B cell (primary cell): ENCODE results near the gene GPX7. TPM values are rescaled to one million over a fixed set of nuclear protein-coding genes. Genes with fewer than 3 reads are reported as not detected.

Source experiments
- ATAC-seq: fragments of 200-7000 bp; cut with Tn5 transposase; one replicate; pipeline ENCODE4 v1.10.0; 2021; ENCODE audit warnings: low read depth, mild to moderate bottlenecking, moderate number of reproducible peaks, moderate library complexity
- CTCF ChIA-PET: fragments of 350-600 bp; sonication (Branson Sonifier 250); formaldehyde crosslinking; loops from one replicate; lab custom pipeline; 2021; ENCODE audit warnings: antibody characterized with exemption, inconsistent platforms; lab: Charles Lee
- POLR2A ChIA-PET: fragments of 350-600 bp; sonication (Branson Sonifier 250); formaldehyde crosslinking; loops from one replicate; lab custom pipeline; 2021; ENCODE audit warnings: antibody characterized with exemption; lab: Charles Lee
- DNase-seq: peaks from one replicate; pipeline ENCODE4 v3.0.0; 2013
- H2AFZ ChIP-seq: 2 replicates; pipeline ENCODE4 v1.6.1; 2012; ENCODE audit warnings: mild to moderate bottlenecking, low read depth, low read length; ENCODE audit not compliant: insufficient read depth, poor library complexity, severe bottlenecking
- H3K27ac ChIP-seq, 2 donors: 1 replicate in 1 of 2; 2 replicates in 1 of 2; pipeline ENCODE4 v1.5.1; 2012 to 2013; ENCODE audit warnings: low read length in 2 of 2, mild to moderate bottlenecking in 2 of 2, moderate library complexity in 1 of 2
- H3K27me3 ChIP-seq, 4 experiments: fragments of 200-600 bp in 1 of 4; sonication (generic) in 1 of 4; replicated peaks in 1 of 4; 1 replicate in 2 of 4; 2 replicates in 2 of 4; pipeline versions ENCODE4 v1.6.1 to v1.7.0; 2013 to 2016; ENCODE audit warnings: low read length in 3 of 4, mild to moderate bottlenecking in 2 of 4, mixed read lengths in 1 of 4, moderate library complexity in 1 of 4; ENCODE audit not compliant: insufficient read depth in 4 of 4, control insufficient read depth in 3 of 4; ENCODE audit errors: control extremely low read depth in 1 of 4
- H3K36me3 ChIP-seq, 2 experiments: replicated peaks in 1 of 2; 1 replicate in 1 of 2; 2 replicates in 1 of 2; pipeline versions ENCODE4 v1.6.1 to v1.7.1; 2013; ENCODE audit warnings: low read length in 1 of 2; ENCODE audit not compliant: insufficient read depth in 2 of 2, control insufficient read depth in 1 of 2; ENCODE audit errors: control extremely low read depth in 1 of 2, extremely low read depth in 1 of 2
- H3K4me1 ChIP-seq, 2 donors: fragments of 200-600 bp in 1 of 2; sonication (generic) in 1 of 2; 1 replicate in 1 of 2; 2 replicates in 1 of 2; pipeline versions ENCODE4 v1.5.1 to v1.6.1; 2013 to 2017; ENCODE audit warnings: low read length in 2 of 2; ENCODE audit not compliant: control insufficient read depth in 2 of 2, insufficient read depth in 2 of 2
- H3K4me2 ChIP-seq: replicated peaks from 2 replicates; pipeline ENCODE3; 2012; ENCODE audit warnings: mild to moderate bottlenecking, low read depth, low read length; ENCODE audit not compliant: poor library complexity, severe bottlenecking
- H3K4me3 ChIP-seq, 5 experiments: fragments of 200-600 bp in 1 of 5; sonication (generic) in 1 of 5; 1 replicate in 3 of 5; 2 replicates in 2 of 5; pipeline versions ENCODE4 v1.5.1 to v1.7.0; 2011 to 2016; ENCODE audit warnings: low read length in 4 of 5, mild to moderate bottlenecking in 4 of 5, low read depth in 2 of 5, control low read depth in 1 of 5, moderate library complexity in 1 of 5; ENCODE audit not compliant: insufficient read depth in 1 of 5; ENCODE audit errors: control extremely low read depth in 1 of 5, extremely low read depth in 1 of 5
- H3K79me2 ChIP-seq: fragments of 200-600 bp; sonication (generic); one replicate; pipeline ENCODE4 v1.6.0; 2016; ENCODE audit warnings: low read length; ENCODE audit not compliant: control insufficient read depth, insufficient read depth
- H3K9ac ChIP-seq: fragments of 200-600 bp; sonication (generic); 2 replicates; pipeline ENCODE4 v1.6.1; 2017; ENCODE audit warnings: mild to moderate bottlenecking, low read length, moderate library complexity
- H3K9me3 ChIP-seq, 3 donors: one replicate each; pipeline versions ENCODE4 v1.6.1 to v1.7.1; 2013; ENCODE audit warnings: low read length in 2 of 3; ENCODE audit not compliant: control insufficient read depth in 2 of 3, insufficient read depth in 1 of 3; ENCODE audit errors: control extremely low read depth in 1 of 3
- H4K20me1 ChIP-seq: 2 replicates; pipeline ENCODE4 v1.6.0; 2012; ENCODE audit warnings: mild to moderate bottlenecking, low read length; ENCODE audit not compliant: insufficient read depth, control insufficient read depth, poor library complexity, severe bottlenecking
- H3K27ac Mint-ChIP-seq: one replicate; pipeline ENCODE4 v1.8.0; 2021; ENCODE audit warnings: mixed read lengths
- H3K27me3 Mint-ChIP-seq: one replicate; pipeline ENCODE4 v1.8.0; 2021; ENCODE audit warnings: mixed read lengths
- H3K4me1 Mint-ChIP-seq: one replicate; pipeline ENCODE4 v1.8.0; 2021; ENCODE audit warnings: mixed read lengths
- H3K4me3 Mint-ChIP-seq: one replicate; pipeline ENCODE4 v1.8.0; 2021; ENCODE audit warnings: mixed read lengths
- H3K9me3 Mint-ChIP-seq: one replicate; pipeline ENCODE4 v1.8.0; 2022; ENCODE audit warnings: mixed read lengths; ENCODE audit not compliant: insufficient read depth
- CTCF ChIP-seq: fragments of 200-600 bp; IDR thresholded peaks from one replicate; pipeline ENCODE4 v1.8.0; 2022; ENCODE audit warnings: antibody characterized with exemption, mild to moderate bottlenecking
- EZH2 ChIP-seq: IDR thresholded peaks from 2 replicates; pipeline ENCODE4 v1.6.1; 2012; ENCODE audit warnings: borderline replicate concordance, low read depth, mild to moderate bottlenecking, moderate library complexity, low read length; ENCODE audit not compliant: insufficient read depth, poor library complexity, severe bottlenecking
- WGBS: methylation state at CpG from one replicate; pipeline ENCODE4 v1.1.5; 2013; ENCODE audit warnings: missing lambda C conversion rate; ENCODE audit not compliant: insufficient coverage; 5-methylcytosine and 5-hydroxymethylcytosine counted together
- intact Hi-C: fragments of 100-400 bp; cut with micrococcal nuclease; formaldehyde crosslinking; loops from one replicate; pipeline ENCODE4 v1.10.0; 2022
- polyA plus RNA-seq: library from polyadenylated mRNA; depleted of rRNA; stranded (reverse); fragments of >200 nt; gene quantifications from 2 replicates; pipeline ENCODE4 v1.2.3, GENCODE V29; 2012
- total RNA-seq, 2 donors: library from RNA; stranded (reverse); fragments of 120-200 nt in 1 of 2; gene quantifications; 1 replicate in 1 of 2; 2 replicates in 1 of 2; pipeline versions ENCODE4 v1.2.3 to v1.2.4, GENCODE V29; 2013 to 2022

Gene GPX7
- total and polyA plus RNA-seq, 2 donors (not counting 1 experiment from before 2014, with no cell fraction given): 21.4 to 27.6 TPM

- no peaks in the 10 kb centered on the region for H3K9me3 Mint-ChIP-seq
- DNase-seq (peak; percentile 92), ATAC-seq (peak; percentile 75)
- WGBS: 1% methylated on average over 61 of the region's 66 CpGs
- peak overlapping the region; percentile 68 for H3K27ac Mint-ChIP-seq
- no peaks in the 10 kb centered on the region for H3K27me3 Mint-ChIP-seq
- Histone ChIP-seq H3K4me3 (peak overlapping the region; percentile 43 to 95 (median 91)), H2AFZ (peak overlapping the region; percentile 93), H3K9me3 (no peaks in the 10 kb centered on the region), H3K4me2 (peak overlapping the region; percentile 92), H3K4me1 (peaks cover 25 to 31% of the 10 kb centered on the region in 2 donors), H3K27me3 (no peaks in the 10 kb centered on the region), H3K9ac (peak overlapping the region; percentile 95), H3K36me3 (no peaks in the 10 kb centered on the region), H3K27ac (peak overlapping the region; percentile 94), H3K79me2 (peaks cover 35% of the 10 kb centered on the region), H4K20me1 (peaks cover 3% of the 10 kb centered on the region)
- intact Hi-C loops: loop anchor here (1.0 to 5.0 kb wide), 8 partner anchors 15 to 676 kb away; partner anchors contain the start of genes BTF3L4, CC2D1B, COA7 and GPX7
- POLR2A ChIA-PET: interaction anchor here (0.5 to 3.3 kb wide), 32 partner anchors 9 to 1636 kb away, joined by 3 to 82 read pairs (median 6); partner anchors contain the start of genes BTF3L4, GPX7, ORC1 and PRPF38A
- TF ChIP-seq CTCF (no peak), EZH2 (no peak)
- CTCF ChIA-PET: interaction anchor here (0.8 to 2.1 kb wide), 10 partner anchors 21 to 133 kb away, joined by 3 to 18 read pairs (median 4); partner anchors contain the start of gene SHISAL2A
- no peak overlapping the region for H3K4me3 Mint-ChIP-seq
- H3K4me1 Mint-ChIP-seq: peaks cover 33% of the 10 kb centered on the region
These were observed 48.6 kb upstream of the GPX7 start for GRCh38 chr1:52553362-52554266.
